Dermis blood vessel endothelial cell (primary cell): Measurements from ENCODE around the gene SMG5. TPM values are rescaled to one million over a fixed set of nuclear protein-coding genes. Genes with fewer than 3 reads are reported as not detected.
A peak's percentile ranks its signal among the peaks of the same experiment; 100 is the strongest.
"Not testable (repeated sequence)": the region's sequence is repeated elsewhere in the genome, so short reads cannot be mapped to it uniquely, and the experiment has no call there.

Experiments
- DNase-seq: peaks from one replicate; pipeline ENCODE4 v3.0.0; 2010
- total RNA-seq: library from RNA; depleted of rRNA; stranded (reverse); fragments of >200 nt; gene quantifications from 2 replicates; pipeline ENCODE4 v1.2.3, GENCODE V29; 2014

Gene SMG5, protein sequence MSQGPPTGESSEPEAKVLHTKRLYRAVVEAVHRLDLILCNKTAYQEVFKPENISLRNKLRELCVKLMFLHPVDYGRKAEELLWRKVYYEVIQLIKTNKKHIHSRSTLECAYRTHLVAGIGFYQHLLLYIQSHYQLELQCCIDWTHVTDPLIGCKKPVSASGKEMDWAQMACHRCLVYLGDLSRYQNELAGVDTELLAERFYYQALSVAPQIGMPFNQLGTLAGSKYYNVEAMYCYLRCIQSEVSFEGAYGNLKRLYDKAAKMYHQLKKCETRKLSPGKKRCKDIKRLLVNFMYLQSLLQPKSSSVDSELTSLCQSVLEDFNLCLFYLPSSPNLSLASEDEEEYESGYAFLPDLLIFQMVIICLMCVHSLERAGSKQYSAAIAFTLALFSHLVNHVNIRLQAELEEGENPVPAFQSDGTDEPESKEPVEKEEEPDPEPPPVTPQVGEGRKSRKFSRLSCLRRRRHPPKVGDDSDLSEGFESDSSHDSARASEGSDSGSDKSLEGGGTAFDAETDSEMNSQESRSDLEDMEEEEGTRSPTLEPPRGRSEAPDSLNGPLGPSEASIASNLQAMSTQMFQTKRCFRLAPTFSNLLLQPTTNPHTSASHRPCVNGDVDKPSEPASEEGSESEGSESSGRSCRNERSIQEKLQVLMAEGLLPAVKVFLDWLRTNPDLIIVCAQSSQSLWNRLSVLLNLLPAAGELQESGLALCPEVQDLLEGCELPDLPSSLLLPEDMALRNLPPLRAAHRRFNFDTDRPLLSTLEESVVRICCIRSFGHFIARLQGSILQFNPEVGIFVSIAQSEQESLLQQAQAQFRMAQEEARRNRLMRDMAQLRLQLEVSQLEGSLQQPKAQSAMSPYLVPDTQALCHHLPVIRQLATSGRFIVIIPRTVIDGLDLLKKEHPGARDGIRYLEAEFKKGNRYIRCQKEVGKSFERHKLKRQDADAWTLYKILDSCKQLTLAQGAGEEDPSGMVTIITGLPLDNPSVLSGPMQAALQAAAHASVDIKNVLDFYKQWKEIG
- 74.2 and 89.6 TPM in 2 replicates for total RNA-seq

DNA sequence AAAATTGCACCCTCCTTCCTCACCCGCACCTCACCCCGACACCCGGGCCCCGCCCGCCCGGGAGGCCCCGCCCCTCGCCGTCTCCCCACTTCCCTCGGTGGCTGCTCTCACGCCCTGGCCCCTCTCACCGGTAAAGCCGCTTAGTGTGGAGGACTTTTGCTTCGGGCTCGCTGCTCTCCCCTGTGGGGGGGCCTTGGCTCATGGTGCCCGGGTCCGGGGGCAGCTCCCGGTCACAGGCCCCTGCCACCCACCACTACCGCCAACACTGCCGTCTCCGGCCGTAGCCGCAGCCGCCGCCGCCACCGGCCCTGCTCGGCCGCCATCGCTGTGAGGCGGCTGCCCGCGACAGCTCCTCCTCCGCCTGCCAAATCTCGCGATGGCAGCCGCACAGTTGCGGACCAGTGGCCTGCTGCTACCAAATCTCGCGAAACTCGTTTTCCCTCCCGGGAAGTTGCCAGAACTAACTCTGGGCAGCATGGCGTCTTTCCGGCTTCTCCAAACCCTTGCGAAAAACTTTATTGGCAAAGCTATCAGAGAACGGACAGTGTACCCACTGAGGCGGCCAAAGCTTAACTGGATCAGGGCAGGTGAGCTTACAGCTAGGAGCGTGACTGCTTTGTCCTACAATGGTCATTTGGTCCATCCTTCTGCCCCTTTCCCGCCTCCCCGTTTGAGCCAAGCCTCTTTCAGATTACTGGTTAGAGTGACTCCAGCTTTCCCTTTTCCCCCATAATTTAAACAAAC, at the start of gene SMG5:
Gene SMG5 (minus strand): TSS at position 347 of the 744 bp plus-strand sequence. CDS start 145 bp downstream, at position 202.
- peak; percentile 99 for DNase-seq

DNA sequence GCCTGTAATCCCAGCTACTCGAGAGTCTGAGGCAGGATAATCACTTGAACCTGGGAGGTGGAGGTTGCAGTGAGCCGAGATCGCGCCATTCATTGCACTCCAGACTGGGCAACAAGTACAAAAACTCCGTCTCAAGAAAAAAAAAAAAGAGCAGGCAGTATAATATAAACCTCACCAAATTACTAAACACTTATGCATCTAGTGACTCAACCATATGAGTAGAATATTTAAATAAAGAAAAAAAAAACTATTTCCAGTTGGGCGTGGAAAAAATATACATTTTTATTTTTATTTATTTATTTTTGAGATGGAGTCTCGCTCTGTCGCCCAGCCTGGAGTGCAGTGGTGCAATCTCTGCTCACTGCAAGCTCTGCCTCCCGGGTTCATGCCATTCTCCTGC, 40.6 kb upstream of the SMG5 start:
- not testable (repeated sequence) for DNase-seq

DNA sequence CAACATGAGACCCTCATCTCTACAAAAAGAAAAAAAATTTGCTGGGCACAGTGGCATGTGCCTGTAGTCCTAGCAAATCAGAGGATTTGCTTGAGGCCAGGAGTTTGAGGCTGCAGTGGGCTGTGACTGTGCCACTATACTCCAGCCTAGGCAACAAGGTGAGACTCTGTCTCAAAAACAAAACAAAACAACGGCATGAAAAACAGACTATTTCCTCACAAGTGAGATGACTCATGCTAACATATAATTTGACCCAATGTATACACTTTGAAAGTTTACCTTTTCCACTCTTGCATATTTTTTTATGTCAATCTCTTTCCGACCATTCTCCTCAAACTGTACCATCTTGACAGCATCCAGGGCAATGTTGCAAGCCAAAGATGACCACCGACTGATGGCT, 37.9 kb upstream of the SMG5 start:
- no peak for DNase-seq

DNA sequence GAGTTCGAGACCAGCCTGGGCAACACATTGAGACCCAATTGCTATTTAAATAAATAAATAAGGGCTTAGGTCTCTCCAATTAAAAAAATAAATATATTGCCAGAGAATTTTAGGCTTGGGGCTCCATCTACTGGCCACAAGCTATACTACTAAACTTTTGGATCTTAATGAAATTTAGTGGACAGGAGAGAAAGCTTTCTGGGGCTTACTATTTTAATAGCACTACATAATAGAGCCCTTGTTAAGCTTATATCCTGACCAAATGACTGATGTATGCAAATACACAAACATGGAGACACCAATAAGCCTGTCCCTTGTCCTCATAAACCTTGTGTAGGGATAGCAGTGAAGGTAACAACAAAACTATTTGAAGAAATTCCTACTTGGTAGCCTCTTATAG, 37.0 kb upstream of the SMG5 start:
- DNase-seq, result peak; percentile 64

DNA sequence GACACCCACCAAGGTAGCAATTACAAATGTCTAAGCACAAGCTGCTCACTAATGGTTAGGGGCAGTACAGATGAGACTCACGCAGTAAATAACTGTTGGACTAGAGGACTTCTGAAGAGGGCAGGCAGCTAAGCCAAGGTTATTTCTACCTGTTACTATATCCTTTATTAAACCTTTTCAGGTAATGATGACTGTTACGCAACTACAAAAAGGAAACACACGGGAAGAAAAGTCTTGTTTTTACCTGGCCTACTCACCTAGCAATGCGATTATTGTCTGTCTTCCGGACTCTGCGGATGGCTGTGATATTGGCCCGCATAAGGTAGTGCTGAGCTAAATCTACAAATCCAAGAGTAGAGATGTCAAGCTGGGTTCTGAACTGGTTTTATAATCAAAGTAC, 34.3 kb upstream of the SMG5 start:
- no peak for DNase-seq

DNA sequence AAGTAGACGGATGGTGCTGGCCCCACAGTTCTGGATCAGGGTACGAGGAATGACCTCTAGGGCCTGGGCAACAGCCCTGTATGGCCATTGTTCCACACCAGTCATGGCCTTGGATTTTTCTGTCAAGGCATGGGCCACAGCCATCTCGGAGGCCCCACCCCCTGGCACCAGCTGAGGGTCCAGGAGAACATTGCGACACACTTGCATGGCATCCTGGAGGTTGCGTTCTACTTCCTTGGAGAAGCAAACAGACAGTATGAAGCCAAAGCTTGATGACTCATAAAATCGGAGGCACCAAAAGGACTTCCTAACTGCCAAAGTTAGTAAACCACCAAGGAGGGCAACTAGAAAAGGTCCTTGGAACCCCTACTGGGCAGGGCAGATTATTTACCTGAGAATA, 28.3 kb upstream of the SMG5 start:
- DNase-seq, result no peak

DNA sequence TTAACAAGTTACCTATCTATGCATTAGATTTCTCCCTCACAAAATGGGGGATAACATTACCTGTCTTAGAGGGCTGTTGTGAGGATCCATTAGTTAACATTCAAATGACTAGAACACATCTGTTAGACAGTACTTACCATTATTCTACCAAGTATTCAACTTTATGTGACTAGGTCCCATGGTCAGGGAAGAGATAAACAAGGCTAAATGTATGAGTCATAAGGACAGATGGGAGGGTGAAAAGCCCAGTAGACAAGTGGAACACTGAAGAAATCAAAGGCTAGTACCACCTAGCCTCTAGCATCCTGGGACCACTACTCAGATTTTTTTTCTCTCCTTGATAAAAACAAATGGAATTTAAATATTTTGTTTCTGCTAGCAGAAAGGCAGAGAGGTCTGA, 25.5 kb upstream of the SMG5 start:
- DNase-seq, result peak; percentile 20

DNA sequence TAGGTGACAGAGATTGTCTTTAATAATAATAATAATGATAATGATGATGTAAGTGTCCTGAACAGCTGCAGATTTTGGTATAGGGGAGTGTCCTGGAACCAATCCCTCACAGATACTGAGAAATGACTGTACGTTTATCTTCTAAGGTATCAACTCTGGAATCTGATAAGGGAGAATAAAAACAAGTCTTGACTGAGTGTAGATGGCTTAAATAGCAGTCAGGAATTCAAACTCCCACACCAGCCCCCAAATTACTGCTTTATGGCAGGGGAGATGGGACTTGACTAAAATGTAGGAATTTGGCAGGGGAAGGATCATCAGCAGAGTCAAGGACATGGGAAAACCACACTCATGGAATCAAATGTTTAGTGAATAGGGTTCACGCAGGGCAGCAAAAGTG, 22.6 kb upstream of the SMG5 start:
- DNase-seq, result no peak

DNA sequence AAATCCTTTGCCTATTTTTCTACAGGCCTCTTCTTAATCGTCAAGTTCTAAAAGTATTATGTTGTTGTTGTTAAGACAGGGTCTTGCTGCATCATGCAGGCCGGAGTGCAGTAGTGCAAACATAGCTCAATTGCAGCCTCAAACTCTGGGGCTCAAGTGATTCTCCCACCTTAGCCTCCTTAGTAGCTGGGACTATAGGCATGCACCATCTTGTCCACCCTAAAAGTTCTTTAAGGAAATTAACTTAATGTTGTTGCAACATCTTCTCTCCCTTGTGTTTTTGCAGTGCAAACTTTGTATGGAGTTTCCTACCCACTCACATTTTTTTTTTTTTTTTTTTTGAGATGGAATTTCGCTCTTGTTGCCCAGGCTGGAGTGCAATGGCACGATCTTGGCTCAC, 20.6 kb upstream of the SMG5 start:
- DNase-seq, result no peak

DNA sequence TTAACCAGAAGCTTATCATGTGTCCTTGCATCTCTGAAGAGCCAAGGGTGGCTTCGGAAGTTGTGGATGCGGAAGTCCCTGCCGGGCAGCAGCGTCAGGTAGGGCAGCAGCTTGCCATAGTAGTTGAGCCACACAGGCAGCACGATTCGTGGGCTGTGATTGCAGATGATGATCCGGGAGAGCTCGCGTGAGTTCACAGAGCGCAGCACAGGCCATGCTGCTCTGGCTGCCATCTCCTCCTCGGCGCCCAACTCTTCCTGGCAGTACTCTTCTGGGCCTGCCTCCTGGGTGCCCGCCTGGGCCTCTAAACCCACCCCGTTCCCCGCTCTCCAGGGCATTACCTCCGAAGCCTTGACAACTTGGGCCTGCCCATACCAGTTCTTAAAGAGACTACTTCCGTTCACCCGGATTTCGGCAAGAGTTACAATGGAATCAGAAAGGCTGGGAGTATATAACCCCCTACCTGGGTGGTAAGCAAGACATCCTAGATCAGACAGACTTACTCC, 16.3 kb upstream of the SMG5 start, which contains the start of gene VHLL:
Gene VHLL (minus strand): TSS at position 456 of the 506 bp plus-strand sequence. CDS start 118 bp downstream, at position 338.
- DNase-seq, result no peak

DNA sequence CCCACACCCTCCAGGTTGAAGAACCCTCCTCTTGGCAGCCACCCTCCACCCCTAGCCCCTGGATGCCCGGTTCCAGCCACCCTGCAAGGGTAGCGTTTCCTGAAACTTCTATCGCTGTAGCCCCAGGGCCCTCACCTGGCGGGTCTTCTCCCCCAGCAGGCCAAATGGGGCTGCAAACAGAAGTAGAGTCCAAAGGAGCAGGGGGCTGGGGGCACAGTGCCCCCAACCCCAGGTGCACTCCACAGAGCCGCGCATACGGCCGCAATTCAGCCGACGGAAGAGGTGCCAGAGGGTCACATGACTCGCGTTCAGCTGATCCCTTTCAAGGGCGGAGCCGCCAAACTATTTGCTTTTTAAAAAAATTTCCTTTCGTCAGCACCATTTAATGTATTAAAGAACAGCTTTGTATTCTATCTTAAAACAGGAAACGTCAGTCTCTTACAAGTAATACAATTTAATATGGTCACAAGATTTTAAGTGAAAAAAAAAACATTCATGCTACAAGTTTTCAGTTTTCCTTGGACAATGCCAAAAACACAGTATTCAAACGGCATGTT, 12.8 kb upstream of the SMG5 start, which contains the start of gene GLMP:
Gene GLMP (minus strand): TSS at position 289 of the 557 bp plus-strand sequence. CDS start 34 bp downstream, at position 255.
- DNase-seq, result peak; percentile 79

DNA sequence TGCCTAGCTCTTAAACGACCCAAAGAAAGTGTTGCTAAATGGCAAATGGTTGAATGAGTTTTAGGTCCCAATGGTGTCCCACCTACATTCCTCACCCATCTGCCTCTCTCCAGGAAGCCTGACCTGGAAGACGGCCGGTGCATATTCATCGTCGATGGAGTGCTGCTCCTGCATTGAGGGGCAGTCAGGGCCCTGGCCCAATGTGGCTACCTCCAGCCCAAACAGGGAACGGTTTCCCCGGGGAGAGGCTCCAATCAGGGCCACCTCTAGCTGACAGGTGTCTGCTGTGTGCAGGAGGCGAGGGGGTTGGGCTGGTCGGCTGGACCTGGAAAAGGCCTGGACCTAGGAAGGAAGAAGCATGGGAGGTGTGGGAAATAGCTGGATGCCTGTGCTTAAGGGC, 11.3 kb upstream of the SMG5 start:
- no peak for DNase-seq

DNA sequence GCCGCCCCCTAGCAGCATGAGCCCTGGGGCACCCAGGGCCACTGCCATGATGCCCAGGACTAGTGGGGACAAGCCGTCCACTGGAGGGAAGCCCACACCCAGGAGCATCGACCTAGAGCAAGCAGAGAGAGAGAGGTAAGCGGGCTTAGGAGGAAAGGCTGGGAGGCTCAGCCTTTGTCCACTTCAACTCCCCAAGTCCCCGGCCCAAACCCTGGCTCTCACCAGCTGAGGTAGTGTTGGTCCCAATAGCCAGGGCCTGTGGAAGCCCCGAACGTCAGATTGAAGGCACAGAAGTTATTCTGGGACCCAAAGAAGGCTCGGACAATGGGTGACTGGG, 10.4 kb upstream of the SMG5 start:
- DNase-seq, result no peak

DNA sequence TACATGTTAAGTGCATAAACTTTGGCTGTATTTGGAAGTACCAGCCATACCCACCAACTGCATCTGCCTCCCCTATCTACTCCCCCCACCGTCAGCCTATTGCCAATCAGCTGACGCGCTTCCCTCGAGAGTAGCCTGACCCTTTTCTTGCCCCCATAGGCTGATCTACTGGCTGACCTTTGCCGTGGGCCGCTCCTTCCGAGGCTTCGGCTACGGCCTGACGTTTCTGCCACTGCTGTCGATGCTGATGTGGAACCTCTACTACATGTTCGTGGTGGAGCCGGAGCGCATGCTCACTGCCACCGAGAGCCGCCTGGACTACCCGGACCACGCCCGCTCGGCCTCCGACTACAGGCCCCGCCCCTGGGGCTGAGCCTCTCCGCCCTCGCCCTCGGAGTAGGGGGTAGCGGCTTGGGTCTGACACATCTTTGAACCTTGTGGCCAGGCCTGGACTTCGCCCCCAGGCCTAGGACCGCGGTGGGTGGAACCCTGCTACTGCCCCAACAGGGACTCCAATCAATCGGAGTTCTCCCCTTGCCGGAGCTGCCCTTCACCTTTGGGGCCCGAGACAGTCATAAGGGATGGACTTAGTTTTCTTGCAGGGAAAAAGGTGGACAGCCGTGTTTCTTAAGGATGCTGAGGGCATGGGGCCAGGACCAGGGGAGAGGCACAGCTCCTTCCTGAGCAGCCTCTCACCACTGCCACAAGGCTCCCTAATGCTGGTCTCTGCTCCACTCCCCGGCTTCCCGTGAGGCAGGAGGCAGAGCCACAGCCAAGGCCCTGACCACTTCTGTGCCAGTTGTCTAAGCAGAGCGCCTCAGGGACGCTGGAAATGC, 8.8 kb upstream of the SMG5 start:
- peak; percentile 83 for DNase-seq

DNA sequence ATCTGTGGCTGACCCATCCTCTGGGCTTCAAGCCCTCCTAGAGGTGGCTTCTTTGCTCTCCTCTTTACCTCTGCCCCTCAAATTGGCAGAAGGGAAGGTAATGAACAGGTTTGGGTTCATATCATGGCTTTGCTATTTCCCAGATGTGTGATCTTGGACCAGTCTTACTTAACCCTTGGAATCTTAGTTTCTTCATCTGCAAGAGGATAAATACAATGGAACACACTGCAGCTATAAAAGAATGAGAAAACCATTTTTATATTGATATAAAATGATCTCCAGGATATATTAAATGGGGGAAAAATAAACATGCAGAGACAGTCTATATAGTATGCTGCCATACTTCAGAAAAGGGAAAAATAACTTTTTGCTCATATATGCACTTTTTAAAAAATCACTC, 7.2 kb upstream of the SMG5 start:
- DNase-seq, result no peak

DNA sequence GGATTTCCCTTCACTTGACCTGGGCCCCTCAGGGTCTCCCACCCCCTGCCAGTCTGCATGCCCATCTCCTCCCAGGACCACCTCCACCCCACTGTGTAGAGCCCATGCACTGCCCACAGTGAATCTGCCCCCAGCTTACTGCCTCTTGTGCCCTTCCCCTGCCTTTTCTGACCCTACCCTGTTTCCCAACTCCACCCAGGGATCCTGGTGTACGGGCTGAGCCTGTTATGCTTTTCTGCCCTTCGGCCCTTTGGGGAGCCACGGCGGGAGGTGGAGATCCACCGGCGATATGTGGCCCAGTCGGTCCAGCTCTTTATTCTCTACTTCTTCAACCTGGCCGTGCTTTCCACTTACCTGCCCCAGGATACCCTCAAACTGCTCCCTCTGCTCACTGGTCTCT, 3.4 kb upstream of the SMG5 start:
- DNase-seq, result no peak

DNA sequence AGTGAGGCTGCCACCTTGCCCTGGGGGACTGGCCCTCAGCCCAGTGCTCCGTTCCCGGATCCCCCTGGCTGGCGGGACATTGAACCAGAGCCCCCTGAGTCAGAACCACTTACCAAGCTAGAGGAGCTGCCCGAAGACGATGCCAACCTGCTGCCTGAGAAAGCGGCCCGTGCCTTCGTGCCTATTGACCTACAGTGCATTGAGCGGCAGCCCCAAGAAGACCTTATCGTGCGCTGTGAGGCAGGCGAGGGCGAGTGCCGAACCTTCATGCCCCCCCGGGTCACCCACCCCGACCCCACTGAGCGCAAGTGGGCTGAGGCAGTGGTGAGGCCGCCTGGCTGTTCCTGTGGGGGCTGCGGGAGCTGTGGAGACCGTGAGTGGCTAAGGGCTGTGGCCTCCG, 2.8 kb upstream of the SMG5 start:
- DNase-seq, result no peak

DNA sequence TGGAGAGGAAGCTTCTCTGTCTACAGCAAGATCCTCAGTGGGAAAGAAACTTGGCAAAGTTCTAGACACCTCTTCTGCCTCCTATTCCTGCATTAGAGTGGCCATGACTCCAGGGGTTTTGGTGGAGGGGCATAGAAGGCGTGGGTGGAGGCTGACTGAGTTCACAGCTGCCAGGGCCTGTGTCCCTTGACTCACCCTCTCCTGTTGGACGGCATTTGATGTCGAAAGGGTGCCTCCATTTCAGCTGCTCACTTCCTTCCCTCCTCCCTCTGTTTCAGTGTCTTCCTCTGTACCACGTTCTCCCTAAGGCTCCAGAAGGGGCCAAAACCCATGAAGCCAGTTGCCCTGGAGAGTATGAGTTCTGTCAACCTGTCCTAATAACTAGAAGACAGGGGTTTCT, 2.1 kb upstream of the SMG5 start:
- no peak for DNase-seq

DNA sequence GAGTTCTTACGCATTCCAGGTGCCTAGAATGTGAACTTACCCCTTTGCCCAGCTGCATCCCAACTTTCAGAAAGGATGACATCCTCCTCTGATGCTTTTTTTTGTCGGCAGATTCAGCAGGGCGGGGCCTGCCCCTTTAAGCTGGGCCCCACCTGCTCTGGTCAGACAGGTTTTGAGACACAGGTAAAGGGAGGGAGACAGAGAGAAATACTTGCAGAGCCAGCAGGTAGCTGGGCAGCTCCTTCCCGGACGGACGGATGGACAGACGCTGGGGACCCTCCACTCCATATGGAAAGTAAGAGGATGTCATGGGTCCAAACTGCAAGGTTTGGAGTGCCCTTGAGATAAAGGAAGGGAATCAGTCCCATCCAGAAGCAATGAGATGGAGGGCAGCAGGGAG, 1.5 kb upstream of the SMG5 start, which contains the start of gene TMEM79:
Gene TMEM79 (plus strand): TSS at position 214 of the 400 bp plus-strand sequence. CDS start 902 bp downstream, outside the sequence.
- DNase-seq, result no peak

DNA sequence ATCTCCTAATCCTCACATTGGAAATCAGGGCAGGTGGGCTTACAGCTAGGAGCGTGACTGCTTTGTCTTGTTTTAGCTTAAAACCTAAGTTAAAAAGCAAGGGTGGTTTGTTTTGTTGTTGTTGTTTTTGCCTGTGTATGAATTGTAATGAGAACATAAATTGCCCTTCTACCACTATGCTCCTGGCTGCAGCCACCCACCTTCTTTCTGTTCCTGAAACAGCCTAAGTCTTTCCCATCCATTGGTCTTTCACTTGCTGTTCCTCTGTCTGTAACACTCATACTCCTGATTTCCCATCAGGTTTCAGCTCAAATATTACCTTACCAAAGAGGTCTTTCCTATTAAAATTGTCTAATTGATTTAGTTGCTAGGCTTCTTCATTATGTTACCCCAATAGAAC, 896 bp upstream of the SMG5 start:
- DNase-seq, result no peak
